H9 (cell line): Measurements from ENCODE around the gene NRG2. TPM values are rescaled to one million over a fixed set of nuclear protein-coding genes. Genes with fewer than 3 reads are reported as not detected.
A peak's percentile ranks its signal among the peaks of the same experiment; 100 is the strongest.

Experiments
- DNase-seq: peaks from one replicate; pipeline ENCODE4 v3.0.0-alpha.2; 2017
- H2AFZ ChIP-seq: one replicate; pipeline ENCODE4 v1.6.1; 2013; ENCODE audit warnings: mild to moderate bottlenecking, low read length, control low read depth, moderate library complexity
- H2AK5ac ChIP-seq: 2 replicates; pipeline ENCODE4 v1.6.1; 2013; ENCODE audit warnings: low read length, control low read depth, mixed read lengths; ENCODE audit not compliant: insufficient read length
- H2BK120ac ChIP-seq: one replicate; pipeline ENCODE4 v1.6.1; 2013; ENCODE audit warnings: low read depth, mild to moderate bottlenecking, low read length, control low read depth, inconsistent platforms; ENCODE audit not compliant: poor library complexity, severe bottlenecking
- H2BK12ac ChIP-seq: 2 replicates; pipeline ENCODE4 v1.6.1; 2013; ENCODE audit warnings: low read length, control low read depth, mixed read lengths, low read depth; ENCODE audit not compliant: insufficient read length
- H2BK15ac ChIP-seq: 2 replicates; pipeline ENCODE4 v1.6.1; 2013; ENCODE audit warnings: low read depth, low read length, control low read depth
- H2BK20ac ChIP-seq: one replicate; pipeline ENCODE4 v1.6.1; 2013; ENCODE audit warnings: low read depth, mild to moderate bottlenecking, low read length, control low read depth, inconsistent platforms; ENCODE audit not compliant: poor library complexity, severe bottlenecking
- H2BK5ac ChIP-seq: 2 replicates; pipeline ENCODE4 v1.6.1; 2013; ENCODE audit warnings: low read length, control low read depth, mixed read lengths; ENCODE audit not compliant: insufficient read length
- H3K14ac ChIP-seq: 2 replicates; pipeline ENCODE4 v1.6.1; 2013; ENCODE audit warnings: low read length, control low read depth; ENCODE audit not compliant: insufficient read depth
- H3K18ac ChIP-seq: 2 replicates; pipeline ENCODE4 v1.6.1; 2013; ENCODE audit warnings: low read depth, mild to moderate bottlenecking, mixed read lengths, low read length, control low read depth; ENCODE audit not compliant: insufficient read length
- H3K23ac ChIP-seq: 2 replicates; pipeline ENCODE4 v1.6.1; 2013; ENCODE audit warnings: low read length, control low read depth, mixed read lengths, low read depth; ENCODE audit not compliant: insufficient read length
- H3K23me2 ChIP-seq: 2 replicates; pipeline ENCODE4 v1.6.1; 2013; ENCODE audit warnings: low read depth, mild to moderate bottlenecking, mixed read lengths, low read length, control low read depth; ENCODE audit not compliant: insufficient read length, poor library complexity, severe bottlenecking
- H3K27ac ChIP-seq: 2 replicates; pipeline ENCODE4 v1.5.1; 2013; ENCODE audit warnings: low read length, control low read depth, mixed read lengths, low read depth; ENCODE audit not compliant: insufficient read length
- H3K27me3 ChIP-seq: 2 replicates; pipeline ENCODE4 v1.6.1; 2013; ENCODE audit warnings: low read length, control low read depth, inconsistent platforms; ENCODE audit not compliant: insufficient read depth
- H3K4ac ChIP-seq: 2 replicates; pipeline ENCODE4 v1.6.1; 2013; ENCODE audit warnings: low read depth, mild to moderate bottlenecking, control low read depth, inconsistent platforms, low read length, moderate library complexity
- H3K4me1 ChIP-seq: 2 replicates; pipeline ENCODE4 v1.6.1; 2013; ENCODE audit warnings: low read length, control low read depth, inconsistent platforms; ENCODE audit not compliant: insufficient read depth
- H3K4me2 ChIP-seq: 2 replicates; pipeline ENCODE4 v1.6.1; 2013; ENCODE audit warnings: low read length, control low read depth, mixed read lengths; ENCODE audit not compliant: insufficient read length, insufficient read depth
- H3K56ac ChIP-seq: 2 replicates; pipeline ENCODE4 v1.6.1; 2013; ENCODE audit warnings: low read depth, mild to moderate bottlenecking, mixed read lengths, low read length, control low read depth; ENCODE audit not compliant: insufficient read length
- H3K79me1 ChIP-seq: 2 replicates; pipeline ENCODE4 v1.6.1; 2013; ENCODE audit warnings: low read depth, mild to moderate bottlenecking, moderate library complexity, low read length, control low read depth, inconsistent platforms; ENCODE audit not compliant: insufficient read depth, poor library complexity, severe bottlenecking
- H3K79me2 ChIP-seq: 2 replicates; pipeline ENCODE4 v1.6.1; 2013; ENCODE audit warnings: low read length, control low read depth, inconsistent platforms; ENCODE audit not compliant: insufficient read depth
- H3K9ac ChIP-seq: 2 replicates; pipeline ENCODE4 v1.6.1; 2013; ENCODE audit warnings: low read length, control low read depth, mixed read lengths; ENCODE audit not compliant: insufficient read length; ENCODE audit errors: extremely low read depth
- H3K9me3 ChIP-seq: one replicate; pipeline ENCODE4 v1.6.1; 2013; ENCODE audit warnings: low read depth, low read length, inconsistent platforms; ENCODE audit not compliant: control insufficient read depth
- H3T11ph ChIP-seq: one replicate; pipeline ENCODE4 v1.6.1; 2013; ENCODE audit warnings: mild to moderate bottlenecking, low read length, control low read depth, inconsistent platforms
- H4K20me1 ChIP-seq: one replicate; pipeline ENCODE4 v1.6.1; 2013; ENCODE audit not compliant: control insufficient read depth, insufficient read length, insufficient read depth
- H4K5ac ChIP-seq: 2 replicates; pipeline ENCODE4 v1.6.1; 2013; ENCODE audit warnings: low read depth, mild to moderate bottlenecking, mixed read lengths, low read length, control low read depth; ENCODE audit not compliant: insufficient read length
- H4K8ac ChIP-seq: replicated peaks from 2 replicates; pipeline ENCODE4 v1.6.1; 2013; ENCODE audit warnings: low read length, control low read depth, mixed read lengths, low read depth; ENCODE audit not compliant: insufficient read length
- H4K91ac ChIP-seq: 2 replicates; pipeline ENCODE4 v1.6.1; 2013; ENCODE audit warnings: low read depth, mild to moderate bottlenecking, moderate library complexity, mixed read lengths, low read length, control low read depth; ENCODE audit not compliant: insufficient read length
- H3K27ac Mint-ChIP-seq, 3 experiments: 2 replicates in 2 of 3; 3 replicates in 1 of 3; pipeline ENCODE4 v1.8.0; 2020 to 2021; ENCODE audit warnings: mixed read lengths in 3 of 3, mild to moderate bottlenecking in 1 of 3, moderate library complexity in 1 of 3
- H3K27me3 Mint-ChIP-seq: 2 replicates; pipeline ENCODE4 v1.8.0; 2021; ENCODE audit warnings: low read depth, mild to moderate bottlenecking, moderate library complexity, mixed read lengths
- H3K36me3 Mint-ChIP-seq, 3 experiments: 2 replicates in 2 of 3; 3 replicates in 1 of 3; pipeline ENCODE4 v1.8.0; 2020 to 2021; ENCODE audit warnings: low read depth in 3 of 3, mixed read lengths in 3 of 3; ENCODE audit not compliant: insufficient read depth in 1 of 3
- H3K4me1 Mint-ChIP-seq, 2 experiments: 2 replicates each; pipeline ENCODE4 v1.8.0; 2020; ENCODE audit warnings: mixed read lengths in 2 of 2
- H3K4me3 Mint-ChIP-seq, 2 experiments: 2 replicates in 1 of 2; 3 replicates in 1 of 2; pipeline ENCODE4 v1.8.0; 2020 to 2021; ENCODE audit warnings: mild to moderate bottlenecking in 2 of 2, mixed read lengths in 2 of 2, moderate library complexity in 1 of 2
- H3K9me3 Mint-ChIP-seq, 2 experiments: 2 replicates in 1 of 2; 3 replicates in 1 of 2; pipeline ENCODE4 v1.8.0; 2020; ENCODE audit warnings: mild to moderate bottlenecking in 2 of 2, mixed read lengths in 2 of 2, moderate library complexity in 1 of 2
- WGBS: extraction: QIAGEN DNeasy Blood & Tissue Kit; methylation state at CpG from one replicate; pipeline ENCODE4 v1.1.7; 2013; ENCODE audit warnings: missing lambda C conversion rate, low lambda C conversion rate, mixed read lengths; ENCODE audit not compliant: insufficient read length; ENCODE audit errors: extremely low coverage; 5-methylcytosine and 5-hydroxymethylcytosine counted together
- total RNA-seq: library from RNA; stranded (reverse); gene quantifications from 2 replicates; pipeline ENCODE4 v1.2.1, GENCODE V29; 2021
- TF ChIP-seq, protein P1 (sequence below): fragments of 200-600 bp; sonication (generic); conservative IDR thresholded peaks from 3 replicates; pipeline ENCODE4 v1.8.0; 2021; ENCODE audit warnings: antibody characterized with exemption, mild to moderate bottlenecking

Gene NRG2
- total RNA-seq, 1 experiment from 2014 or later: not detected

DNA sequence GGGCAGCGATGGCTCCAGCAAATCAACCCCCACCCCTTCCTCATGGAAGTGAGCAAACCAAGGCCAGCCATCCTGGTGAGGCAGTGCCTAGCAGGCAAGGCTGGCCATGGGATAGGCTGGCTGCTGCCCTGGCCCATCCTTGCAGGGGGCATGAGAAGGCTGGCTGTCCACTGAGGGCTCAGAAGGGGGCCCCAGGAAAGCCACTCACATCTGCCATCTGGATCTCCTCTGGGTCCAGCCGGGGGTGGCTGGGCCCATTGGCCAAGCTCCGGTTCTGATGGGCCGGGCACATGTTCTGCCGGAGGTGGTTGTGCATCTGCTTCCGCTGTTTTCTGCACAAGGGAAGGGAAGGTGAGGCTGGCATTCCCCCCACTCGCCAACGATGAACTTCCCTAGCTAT is 190.4 kb downstream of the NRG2 start:
- peaks cover 51% of the 10 kb centered on the region for H3K27me3 Mint-ChIP-seq
- H3K4me1 Mint-ChIP-seq: peaks cover 3 to 4% of the 10 kb centered on the region in 2 experiments; a peak in 2 of 4 replicates
- TF ChIP-seq, protein P1, sequence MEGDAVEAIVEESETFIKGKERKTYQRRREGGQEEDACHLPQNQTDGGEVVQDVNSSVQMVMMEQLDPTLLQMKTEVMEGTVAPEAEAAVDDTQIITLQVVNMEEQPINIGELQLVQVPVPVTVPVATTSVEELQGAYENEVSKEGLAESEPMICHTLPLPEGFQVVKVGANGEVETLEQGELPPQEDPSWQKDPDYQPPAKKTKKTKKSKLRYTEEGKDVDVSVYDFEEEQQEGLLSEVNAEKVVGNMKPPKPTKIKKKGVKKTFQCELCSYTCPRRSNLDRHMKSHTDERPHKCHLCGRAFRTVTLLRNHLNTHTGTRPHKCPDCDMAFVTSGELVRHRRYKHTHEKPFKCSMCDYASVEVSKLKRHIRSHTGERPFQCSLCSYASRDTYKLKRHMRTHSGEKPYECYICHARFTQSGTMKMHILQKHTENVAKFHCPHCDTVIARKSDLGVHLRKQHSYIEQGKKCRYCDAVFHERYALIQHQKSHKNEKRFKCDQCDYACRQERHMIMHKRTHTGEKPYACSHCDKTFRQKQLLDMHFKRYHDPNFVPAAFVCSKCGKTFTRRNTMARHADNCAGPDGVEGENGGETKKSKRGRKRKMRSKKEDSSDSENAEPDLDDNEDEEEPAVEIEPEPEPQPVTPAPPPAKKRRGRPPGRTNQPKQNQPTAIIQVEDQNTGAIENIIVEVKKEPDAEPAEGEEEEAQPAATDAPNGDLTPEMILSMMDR: no peak
- H3K4me1 ChIP-seq: no peaks in the 10 kb centered on the region
- no peaks in the 10 kb centered on the region for H4K20me1 ChIP-seq
- H4K91ac ChIP-seq: no peak overlapping the region
- no peak for DNase-seq
- peaks cover 6% of the 10 kb centered on the region; the same call in 1 of the 2 replicates for H3K27me3 ChIP-seq
- no peak overlapping the region for H3K4me3 Mint-ChIP-seq
- no peak overlapping the region for H3K9ac ChIP-seq
- H3K36me3 Mint-ChIP-seq: no peaks in the 10 kb centered on the region
- H3K27ac Mint-ChIP-seq: no peak overlapping the region
- H4K5ac ChIP-seq: no peak overlapping the region
- no peaks in the 10 kb centered on the region for H3K79me1 ChIP-seq
- H3K9me3 ChIP-seq: no peaks in the 10 kb centered on the region
- no peak overlapping the region for H3K4ac ChIP-seq
- no peak overlapping the region for H2AK5ac ChIP-seq
- H2BK15ac ChIP-seq: no peak overlapping the region
- peak overlapping the region; percentile 19; the same call in 1 of the 2 replicates for H3K14ac ChIP-seq
- no peak overlapping the region for H3K4me2 ChIP-seq
- no peak overlapping the region for H2BK5ac ChIP-seq
- H3K79me2 ChIP-seq: no peaks in the 10 kb centered on the region
- H3K56ac ChIP-seq: no peak overlapping the region
- H3K23ac ChIP-seq: no peak overlapping the region
- no peak overlapping the region for H2AFZ ChIP-seq
- no peak overlapping the region for H2BK12ac ChIP-seq
- H3K27ac ChIP-seq: no peak overlapping the region
- no peak overlapping the region for H2BK20ac ChIP-seq
- no peaks in the 10 kb centered on the region for H3K23me2 ChIP-seq
- H2BK120ac ChIP-seq: no peak overlapping the region
- H4K8ac ChIP-seq: no peak overlapping the region
- no peak overlapping the region for H3T11ph ChIP-seq
- no peak overlapping the region for H3K18ac ChIP-seq
- H3K9me3 Mint-ChIP-seq: no peaks in the 10 kb centered on the region
- no CpG with 5 or more reads among the region's 8 CpGs for WGBS
